OCI-LY7 (cell line): ENCODE measurements around the gene SORD.

Source experiments
- CTCF ChIP-seq: fragments of 200-600 bp; sonication (generic); conservative IDR thresholded peaks from 2 replicates; pipeline ENCODE4 v1.5.1; 2014; ENCODE audit warnings: mild to moderate bottlenecking, antibody characterized with exemption, low read length, moderate library complexity, mixed read lengths
- EZH2phosphoT487 ChIP-seq: fragments of 200-600 bp; sonication (generic); IDR thresholded peaks from 2 replicates; pipeline ENCODE4 v1.6.1; 2018; ENCODE audit warnings: low read depth, borderline replicate concordance, mild to moderate bottlenecking, mixed run types, antibody characterized with exemption, low read length, moderate library complexity, mixed read lengths

DNA sequence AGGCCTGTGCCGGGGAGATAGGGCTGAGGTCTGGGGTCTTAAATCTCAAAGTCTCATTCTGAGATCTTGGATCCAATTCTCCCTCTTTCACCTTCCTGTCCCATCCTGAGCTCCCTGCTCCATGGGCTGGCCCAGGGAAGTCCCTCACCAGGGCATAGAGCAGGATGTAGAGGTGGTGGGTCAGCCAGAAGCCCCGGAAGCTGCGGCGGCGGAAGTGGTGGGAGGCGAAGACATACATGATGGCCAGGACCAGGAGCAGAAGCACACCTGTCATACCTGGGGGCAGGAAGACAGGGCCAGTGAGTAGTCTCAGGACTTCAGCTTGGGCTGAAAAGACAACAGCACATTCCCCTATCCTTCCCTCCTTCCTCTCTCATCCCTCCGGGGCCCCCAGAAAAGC lies 74.5 kb downstream of the SORD start:
- TF ChIP-seq CTCF: no peak
- TF ChIP-seq EZH2phosphoT487: no peak
